Uterus (tissue), 2 donors: ENCODE results near the gene RPS6KA2.

Experiments used
- CTCF ChIP-seq, 4 experiments: fragments of 200-600 bp in 2 of 4; fragments of 450-650 bp in 2 of 4; sonication (generic) in 2 of 4; IDR thresholded peaks; one replicate each; pipeline ENCODE4 v1.5.1; 2016 to 2019; ENCODE audit warnings: antibody characterized with exemption in 4 of 4, mild to moderate bottlenecking in 2 of 4, moderate library complexity in 1 of 4
- POLR2A ChIP-seq, 2 donors: fragments of 450-650 bp; IDR thresholded peaks; one replicate each; pipeline ENCODE4 v1.6.1; 2016; ENCODE audit warnings: antibody characterized with exemption in 2 of 2, mild to moderate bottlenecking in 1 of 2, moderate library complexity in 1 of 2

DNA sequence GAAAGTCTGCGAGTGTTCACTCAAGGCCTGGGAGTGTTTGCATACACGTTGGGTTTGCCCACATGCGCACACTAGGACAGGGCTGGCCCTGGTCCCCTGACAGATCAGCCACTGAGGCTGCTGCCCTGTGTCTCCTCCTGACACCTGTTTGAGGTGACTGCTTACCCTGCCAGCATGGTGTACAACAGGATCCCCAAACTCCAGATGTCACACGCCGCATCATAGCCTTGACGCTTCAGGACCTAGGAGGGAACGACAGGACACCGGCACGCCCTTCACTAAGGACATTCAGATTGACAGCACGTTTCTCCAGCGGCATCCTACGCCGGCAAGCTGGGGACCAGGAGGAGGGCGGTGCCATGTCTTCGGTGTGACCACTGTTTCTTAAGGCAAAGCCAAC is 207.3 kb downstream of the RPS6KA2 start:
- TF ChIP-seq CTCF (IDR thresholded peaks at IDR 0.05): no peak
- no peak for TF ChIP-seq POLR2A (IDR thresholded peaks at IDR 0.05)
